Neural progenitor cell (in vitro differentiated cells): ENCODE measurements around the gene RGS3. TPM values are rescaled to one million over a fixed set of nuclear protein-coding genes. Genes with fewer than 3 reads are reported as not detected.

Source experiments
- DNase-seq: peaks from one replicate; pipeline ENCODE4 v3.0.0-alpha.2; 2016; ENCODE audit warnings: low spot score
- H2AFZ ChIP-seq: fragments of 200-600 bp; sonication (generic); replicated peaks from 2 replicates; pipeline ENCODE4 v1.6.1; 2016; ENCODE audit warnings: antibody characterized with exemption
- H3F3A ChIP-seq: fragments of 200-600 bp; sonication (generic); 2 replicates; pipeline ENCODE4 v1.6.1; 2016; ENCODE audit warnings: antibody characterized with exemption, low read depth
- H3K27ac ChIP-seq: fragments of 200-600 bp; sonication (generic); 2 replicates; pipeline ENCODE4 v1.5.1; 2016; ENCODE audit warnings: mild to moderate bottlenecking
- H3K27me3 ChIP-seq: fragments of 200-600 bp; sonication (generic); 2 replicates; pipeline ENCODE4 v1.6.1; 2016; ENCODE audit warnings: mild to moderate bottlenecking, moderate library complexity
- H3K36me3 ChIP-seq: fragments of 200-600 bp; sonication (generic); 2 replicates; pipeline ENCODE4 v1.5.1; 2016
- H3K4me1 ChIP-seq: fragments of 200-600 bp; sonication (generic); 2 replicates; pipeline ENCODE4 v1.6.1; 2016; ENCODE audit warnings: mixed run types
- H3K4me2 ChIP-seq: fragments of 200-600 bp; sonication (generic); 2 replicates; pipeline ENCODE4 v1.6.1; 2016
- H3K4me3 ChIP-seq: fragments of 200-600 bp; sonication (generic); 2 replicates; pipeline ENCODE4 v1.5.1; 2016
- H3K79me2 ChIP-seq: fragments of 200-600 bp; sonication (generic); 2 replicates; pipeline ENCODE4 v1.6.1; 2016; ENCODE audit warnings: low read depth
- H3K9ac ChIP-seq: fragments of 200-600 bp; sonication (generic); 2 replicates; pipeline ENCODE4 v1.6.1; 2016
- H3K9me3 ChIP-seq: fragments of 200-600 bp; sonication (generic); 2 replicates; pipeline ENCODE4 v1.5.1; 2016; ENCODE audit warnings: low read depth
- H4K20me1 ChIP-seq: fragments of 200-600 bp; sonication (generic); 2 replicates; pipeline ENCODE4 v1.6.1; 2016; ENCODE audit warnings: low read depth
- H3K27ac Mint-ChIP-seq: 3 replicates; pipeline ENCODE4 v1.8.0; 2021; ENCODE audit warnings: mixed read lengths
- H3K27me3 Mint-ChIP-seq: 2 replicates; pipeline ENCODE4 v1.8.0; 2022; ENCODE audit warnings: low read depth, mild to moderate bottlenecking, inconsistent platforms, moderate library complexity, mixed read lengths; ENCODE audit not compliant: insufficient read depth
- H3K36me3 Mint-ChIP-seq: 3 replicates; pipeline ENCODE4 v1.8.0; 2021; ENCODE audit warnings: mixed read lengths
- H3K4me1 Mint-ChIP-seq: 3 replicates; pipeline ENCODE4 v1.8.0; 2021; ENCODE audit warnings: mixed read lengths
- H3K4me3 Mint-ChIP-seq: 3 replicates; pipeline ENCODE4 v1.8.0; 2021; ENCODE audit warnings: mild to moderate bottlenecking, moderate library complexity, mixed read lengths
- H3K9me3 Mint-ChIP-seq: 3 replicates; pipeline ENCODE4 v1.8.0; 2020; ENCODE audit warnings: mixed read lengths
- EZH2 ChIP-seq: fragments of 200-600 bp; sonication (generic); IDR thresholded peaks from 2 replicates; pipeline ENCODE4 v1.6.1; 2017; ENCODE audit warnings: antibody characterized with exemption, mild to moderate bottlenecking, moderate library complexity
- EZH2phosphoT487 ChIP-seq: fragments of 200-600 bp; sonication (generic); IDR thresholded peaks from 2 replicates; pipeline ENCODE4 v1.6.1; 2017; ENCODE audit warnings: antibody characterized with exemption
- total RNA-seq: library from RNA; depleted of rRNA; stranded (reverse); fragments of >200 nt; gene quantifications from 2 replicates; pipeline ENCODE4 v1.2.3, GENCODE V29; 2015; ENCODE audit warnings: low replicate concordance
- TF ChIP-seq, protein P1 (sequence below): fragments of 200-600 bp; sonication (generic); IDR thresholded peaks from 2 replicates; pipeline ENCODE4 v1.5.1; 2017; ENCODE audit warnings: antibody characterized with exemption, mild to moderate bottlenecking

The RGS3 gene
- total RNA-seq, 1 donor from 2014 or later = 30.3 TPM

DNA sequence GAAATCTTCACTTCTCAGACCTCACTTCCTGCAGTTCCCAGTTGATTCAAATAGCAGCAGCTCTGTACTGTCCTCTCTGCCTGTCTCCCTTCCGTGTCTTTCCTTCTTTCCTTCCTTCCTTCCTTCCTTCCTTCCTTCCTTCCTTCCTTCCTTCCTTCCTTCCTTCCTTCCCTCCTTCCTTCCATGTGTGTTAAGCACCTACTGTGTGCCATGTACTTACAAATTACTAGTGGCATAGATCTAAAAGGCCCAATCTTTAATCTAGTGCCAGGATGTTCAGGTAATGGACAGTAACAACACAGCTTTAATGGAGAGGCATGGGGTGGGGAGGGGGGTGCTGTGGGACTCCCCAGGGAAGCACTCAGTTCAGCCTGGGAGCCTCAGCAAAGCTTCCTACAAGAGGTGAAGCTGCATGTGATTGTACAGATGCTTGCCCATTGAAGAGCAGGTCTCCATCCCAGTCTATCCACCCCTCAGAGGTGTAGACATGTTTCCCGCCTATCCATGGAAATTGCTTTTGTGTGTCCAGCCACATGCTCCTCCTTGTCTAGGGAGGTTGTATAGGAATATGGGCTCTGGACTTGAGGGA lies 106.0 kb downstream of the RGS3 start:
- no peak for DNase-seq
- Histone ChIP-seq H3K4me3 (no peak overlapping the region), H3K4me2 (no peak overlapping the region), H3K9ac (no peak overlapping the region), H2AFZ (no peak overlapping the region), H3K79me2 (no peaks in the 10 kb centered on the region), H4K20me1 (no peaks in the 10 kb centered on the region), H3K27ac (no peak overlapping the region), H3K4me1 (peaks cover 16% of the 10 kb centered on the region), H3F3A (no peaks in the 10 kb centered on the region), H3K27me3 (peaks cover 2% of the 10 kb centered on the region), H3K36me3 (no peaks in the 10 kb centered on the region), H3K9me3 (no peaks in the 10 kb centered on the region)
- peaks cover 28% of the 10 kb centered on the region for H3K4me1 Mint-ChIP-seq
- H3K4me3 Mint-ChIP-seq = no peak overlapping the region
- peak overlapping the region; percentile 18 for H3K27ac Mint-ChIP-seq
- TF ChIP-seq, protein P1, sequence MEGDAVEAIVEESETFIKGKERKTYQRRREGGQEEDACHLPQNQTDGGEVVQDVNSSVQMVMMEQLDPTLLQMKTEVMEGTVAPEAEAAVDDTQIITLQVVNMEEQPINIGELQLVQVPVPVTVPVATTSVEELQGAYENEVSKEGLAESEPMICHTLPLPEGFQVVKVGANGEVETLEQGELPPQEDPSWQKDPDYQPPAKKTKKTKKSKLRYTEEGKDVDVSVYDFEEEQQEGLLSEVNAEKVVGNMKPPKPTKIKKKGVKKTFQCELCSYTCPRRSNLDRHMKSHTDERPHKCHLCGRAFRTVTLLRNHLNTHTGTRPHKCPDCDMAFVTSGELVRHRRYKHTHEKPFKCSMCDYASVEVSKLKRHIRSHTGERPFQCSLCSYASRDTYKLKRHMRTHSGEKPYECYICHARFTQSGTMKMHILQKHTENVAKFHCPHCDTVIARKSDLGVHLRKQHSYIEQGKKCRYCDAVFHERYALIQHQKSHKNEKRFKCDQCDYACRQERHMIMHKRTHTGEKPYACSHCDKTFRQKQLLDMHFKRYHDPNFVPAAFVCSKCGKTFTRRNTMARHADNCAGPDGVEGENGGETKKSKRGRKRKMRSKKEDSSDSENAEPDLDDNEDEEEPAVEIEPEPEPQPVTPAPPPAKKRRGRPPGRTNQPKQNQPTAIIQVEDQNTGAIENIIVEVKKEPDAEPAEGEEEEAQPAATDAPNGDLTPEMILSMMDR = no peak
- TF ChIP-seq EZH2phosphoT487 = no peak
- TF ChIP-seq EZH2 = no peak
- peaks cover 4% of the 10 kb centered on the region for H3K27me3 Mint-ChIP-seq
- peaks cover 4% of the 10 kb centered on the region for H3K9me3 Mint-ChIP-seq
- peaks cover 1% of the 10 kb centered on the region for H3K36me3 Mint-ChIP-seq

DNA sequence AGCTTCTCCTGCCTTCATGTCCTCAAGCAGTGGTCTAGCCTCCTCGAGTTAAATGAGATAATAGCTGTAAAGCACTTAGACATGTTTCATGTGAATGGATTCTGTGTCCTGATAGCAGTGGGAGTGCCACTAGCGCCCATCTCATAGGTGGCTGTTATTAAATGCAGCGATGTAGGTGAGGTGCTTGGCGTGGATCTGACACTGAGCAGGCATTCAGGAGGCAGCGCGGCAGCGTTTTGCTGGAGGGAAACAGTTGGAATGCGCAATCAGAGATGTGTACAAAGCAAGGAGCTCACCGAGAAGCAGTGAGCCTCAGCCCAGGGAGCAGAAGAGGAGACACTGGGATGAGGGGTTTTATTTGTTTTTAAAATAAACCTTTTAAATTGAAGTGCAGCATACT lies 106.6 kb downstream of the RGS3 start:
- H4K20me1 ChIP-seq = no peaks in the 10 kb centered on the region
- H3K4me3 ChIP-seq = no peak overlapping the region
- no peak overlapping the region for H3K27ac Mint-ChIP-seq
- no peaks in the 10 kb centered on the region for H3F3A ChIP-seq
- no peaks in the 10 kb centered on the region for H3K36me3 ChIP-seq
- peaks cover 24% of the 10 kb centered on the region for H3K4me1 Mint-ChIP-seq
- H3K27me3 Mint-ChIP-seq = peaks cover 4% of the 10 kb centered on the region
- H3K27ac ChIP-seq = no peak overlapping the region
- H3K27me3 ChIP-seq = no peaks in the 10 kb centered on the region
- TF ChIP-seq, protein P1 = no peak
- TF ChIP-seq EZH2phosphoT487 (no peak), EZH2 (no peak)
- no peak overlapping the region for H2AFZ ChIP-seq
- H3K9me3 ChIP-seq = no peaks in the 10 kb centered on the region
- H3K4me1 ChIP-seq = peaks cover 12% of the 10 kb centered on the region
- H3K79me2 ChIP-seq = no peaks in the 10 kb centered on the region
- no peak overlapping the region for H3K9ac ChIP-seq
- no peak overlapping the region for H3K4me2 ChIP-seq
- no peak for DNase-seq
- peaks cover 4% of the 10 kb centered on the region for H3K9me3 Mint-ChIP-seq
- peaks cover 1% of the 10 kb centered on the region for H3K36me3 Mint-ChIP-seq
- H3K4me3 Mint-ChIP-seq = no peak overlapping the region

DNA sequence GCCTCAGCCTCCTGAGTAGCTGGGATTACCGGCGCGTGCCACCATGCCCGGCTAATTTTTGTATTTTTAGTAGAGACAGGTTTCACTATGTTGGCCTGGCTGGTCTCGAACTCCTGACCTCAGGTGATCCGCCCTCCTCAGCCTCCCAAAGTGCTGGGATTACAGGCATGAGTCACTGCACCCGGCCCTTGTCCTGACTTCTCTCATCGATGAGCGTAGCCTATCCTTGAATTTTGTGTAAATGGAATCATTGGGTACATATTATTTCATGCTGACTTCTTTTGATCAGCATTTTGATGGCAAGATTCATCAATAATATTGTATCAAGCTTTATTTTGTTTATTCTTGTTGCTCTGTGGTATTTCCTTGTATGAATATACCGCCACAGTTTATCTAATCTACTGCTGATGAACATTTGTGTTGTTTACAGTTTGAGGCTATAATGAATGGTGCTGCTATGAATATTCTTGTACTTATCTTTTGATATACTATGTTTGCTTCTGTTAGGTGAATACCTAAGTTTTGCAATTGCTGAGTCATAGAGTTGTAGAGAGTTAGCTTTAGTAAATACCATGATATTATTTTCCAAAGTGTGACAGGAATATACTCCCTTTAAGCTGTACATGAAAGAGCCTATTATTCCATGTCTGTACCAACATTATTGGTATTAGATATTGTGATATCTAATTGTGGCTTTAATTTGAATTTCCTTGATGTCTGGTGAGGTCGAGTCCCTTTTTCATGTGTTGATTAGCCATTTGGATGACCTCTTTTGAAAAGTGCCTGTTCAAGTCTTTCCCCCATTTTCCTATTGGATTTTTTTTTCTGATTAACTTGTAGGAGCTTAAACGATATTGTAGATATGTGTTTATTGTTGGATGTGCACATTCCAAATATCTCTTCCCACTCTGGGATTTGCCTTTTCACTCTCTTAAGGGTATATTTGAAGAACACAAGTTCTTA lies 107.5 kb downstream of the RGS3 start:
- peaks cover 22% of the 10 kb centered on the region for H3K4me1 Mint-ChIP-seq
- H3K27me3 ChIP-seq = no peaks in the 10 kb centered on the region
- H3K36me3 Mint-ChIP-seq = peaks cover 1% of the 10 kb centered on the region
- no peaks in the 10 kb centered on the region for H3K9me3 ChIP-seq
- TF ChIP-seq EZH2phosphoT487 = no peak
- no peak for TF ChIP-seq EZH2
- TF ChIP-seq, protein P1 = no peak
- H3K4me3 ChIP-seq = no peak overlapping the region
- DNase-seq = no peak
- H3K27me3 Mint-ChIP-seq = peaks cover 4% of the 10 kb centered on the region
- H3K4me3 Mint-ChIP-seq = no peak overlapping the region
- H3K9ac ChIP-seq = no peak overlapping the region
- no peak overlapping the region for H2AFZ ChIP-seq
- no peaks in the 10 kb centered on the region for H3F3A ChIP-seq
- no peak overlapping the region for H3K27ac ChIP-seq
- H4K20me1 ChIP-seq = no peaks in the 10 kb centered on the region
- H3K9me3 Mint-ChIP-seq = peaks cover 4% of the 10 kb centered on the region
- H3K79me2 ChIP-seq = no peaks in the 10 kb centered on the region
- no peak overlapping the region for H3K4me2 ChIP-seq
- H3K36me3 ChIP-seq = no peaks in the 10 kb centered on the region
- no peak overlapping the region for H3K27ac Mint-ChIP-seq
- H3K4me1 ChIP-seq = peaks cover 2% of the 10 kb centered on the region
